GM13977 (cell line): ENCODE measurements around the gene EPB41L1.

ENCODE experiments used
- DNase-seq: peaks from one replicate; pipeline ENCODE4 v3.0.0; 2012; ENCODE audit warnings: low spot score
- CTCF ChIP-seq: IDR thresholded peaks from 2 replicates; pipeline ENCODE4 v1.5.1; 2012; ENCODE audit warnings: mild to moderate bottlenecking, control low read depth; ENCODE audit not compliant: insufficient read depth; ENCODE audit errors: extremely low read depth, missing control alignments
- in situ Hi-C: fragments of 300-500 bp; cut with MboI; formaldehyde crosslinking; loops from one replicate; pipeline ENCODE4 v1.12.0; 2022; ENCODE audit warnings: low sequenced_read_pairs, low pct_unique_long_range_greater_than_20kb, mixed read lengths, inconsistent platforms; ENCODE audit not compliant: unreplicated experiment

EPB41L1 gene

GRCh38 chr20:36144336-36144735 lies 10.2 kb upstream of the EPB41L1 start:
- DNase-seq: no peak
- TF ChIP-seq CTCF: no peak
- in situ Hi-C loops: no loop called here

GRCh38 chr20:36145877-36146707 lies 8.4 kb upstream of the EPB41L1 start:
- in situ Hi-C loops: no loop called here
- TF ChIP-seq CTCF: no peak
- DNase-seq: no peak

- in situ Hi-C loops: no loop called here
- no peak for DNase-seq
- TF ChIP-seq CTCF: no peak
Measured at GRCh38 chr20:36147690-36148089, 6.8 kb upstream of the EPB41L1 start.

GRCh38 chr20:36148439-36148838 lies 6.1 kb upstream of the EPB41L1 start:
- no peak for DNase-seq
- in situ Hi-C loops: no loop called here
- TF ChIP-seq CTCF: no peak

GRCh38 chr20:36149012-36149411 lies 5.5 kb upstream of the EPB41L1 start:
- in situ Hi-C loops: no loop called here
- no peak for DNase-seq
- no peak for TF ChIP-seq CTCF

- TF ChIP-seq CTCF: no peak
- in situ Hi-C loops: no loop called here
Measured at GRCh38 chr20:36149469-36149868, 5.1 kb upstream of the EPB41L1 start.

GRCh38 chr20:36150489-36150846 lies 4.1 kb upstream of the EPB41L1 start:
- no peak for DNase-seq
- in situ Hi-C loops: no loop called here
- no peak for TF ChIP-seq CTCF

More at GRCh38 chr20:36149469-36149868, 5.1 kb upstream of the EPB41L1 start:
- DNase-seq: no peak
